Stimulated activated CD8-positive, alpha-beta memory T cell treated with anti-CD3 and anti-CD28 coated beads, Interleukin-4, amount 100 ng/mL, for 4 hours (primary cell): Measurements from ENCODE around the gene ARL5B.

Experiments used
- DNase-seq, 2 donors: peaks; one replicate each; pipeline ENCODE4 v3.0.0-alpha.2; 2020; ENCODE audit warnings: low read depth in 2 of 2, low spot score in 1 of 2

ARL5B gene

GRCh38 chr10:18699849-18700840 is 40.9 kb downstream of the ARL5B start:
- no peak for DNase-seq

- DNase-seq, result no peak
Observed at GRCh38 chr10:18703521-18703920, 44.3 kb downstream of the ARL5B start.

GRCh38 chr10:18710201-18710653 is 51.0 kb downstream of the ARL5B start:
- DNase-seq, result no peak

- DNase-seq, result no peak
Observed at GRCh38 chr10:18713077-18713476, 53.8 kb downstream of the ARL5B start.

GRCh38 chr10:18718991-18719390 is 59.8 kb downstream of the ARL5B start:
- no peak for DNase-seq

GRCh38 chr10:18719811-18720210 is 60.6 kb downstream of the ARL5B start:
- no peak for DNase-seq

GRCh38 chr10:18721067-18721466 is 61.8 kb downstream of the ARL5B start:
- DNase-seq, result no peak

- DNase-seq, result no peak
Observed at GRCh38 chr10:18723801-18724200, 64.6 kb downstream of the ARL5B start.
